ENCODE data around the gene TLCD1.

GRCh38 chr17:28755486-28755885, 29.5 kb upstream of the TLCD1 start:
- TF ChIP-seq POLR2A (IDR thresholded peaks at IDR 0.05; ENCODE audit: low read depth, low read length) (no peak), POLR2AphosphoS5 (IDR thresholded peaks at IDR 0.05; ENCODE audit: low read depth, low read length) (no peak)
